Lower leg skin (tissue), 4 donors: ENCODE data around the gene COL13A1. TPM values are rescaled to one million over a fixed set of nuclear protein-coding genes. Genes with fewer than 3 reads are reported as not detected.

Experiments used
- DNase-seq, 2 donors: peaks; one replicate each; pipeline ENCODE4 v3.0.0-alpha.2; 2019; ENCODE audit warnings: low spot score in 2 of 2
- H3K4me3 ChIP-seq: fragments of 200-600 bp; sonication (generic); 2 replicates; pipeline ENCODE4 v1.5.1; 2017; ENCODE audit warnings: mild to moderate bottlenecking, low read depth; ENCODE audit not compliant: poor library complexity, severe bottlenecking
- POLR2A ChIP-seq, 2 donors: fragments of 450-650 bp; IDR thresholded peaks; one replicate each; pipeline ENCODE4 v1.6.1; 2016 to 2017; ENCODE audit warnings: antibody characterized with exemption in 2 of 2, mild to moderate bottlenecking in 1 of 2, moderate library complexity in 1 of 2
- WGBS, 2 donors: methylation state at CpG; one replicate each; pipeline ENCODE4 v1.1.5; 2018; 5-methylcytosine and 5-hydroxymethylcytosine counted together
- intact Hi-C: fragments of 100-400 bp; cut with DNase I; formaldehyde crosslinking; loops from one replicate; pipeline ENCODE4 v1.15.0; 2023; ENCODE audit warnings: low total_unique reads
- total RNA-seq, 4 donors: library from RNA; depleted of rRNA; stranded (reverse); fragments of >200 nt; gene quantifications; one replicate each; pipeline ENCODE4 v1.1.0, GENCODE V29; 2016
- TF ChIP-seq, protein P1 (sequence below), 3 donors: fragments of 450-650 bp; IDR thresholded peaks; one replicate each; pipeline ENCODE4 v1.5.1; 2016; ENCODE audit warnings: antibody characterized with exemption in 3 of 3, mild to moderate bottlenecking in 3 of 3, moderate library complexity in 2 of 3

COL13A1 gene
- total RNA-seq, 4 donors from 2014 or later, result 0.93 to 2.3 (median 1.3) TPM

DNA sequence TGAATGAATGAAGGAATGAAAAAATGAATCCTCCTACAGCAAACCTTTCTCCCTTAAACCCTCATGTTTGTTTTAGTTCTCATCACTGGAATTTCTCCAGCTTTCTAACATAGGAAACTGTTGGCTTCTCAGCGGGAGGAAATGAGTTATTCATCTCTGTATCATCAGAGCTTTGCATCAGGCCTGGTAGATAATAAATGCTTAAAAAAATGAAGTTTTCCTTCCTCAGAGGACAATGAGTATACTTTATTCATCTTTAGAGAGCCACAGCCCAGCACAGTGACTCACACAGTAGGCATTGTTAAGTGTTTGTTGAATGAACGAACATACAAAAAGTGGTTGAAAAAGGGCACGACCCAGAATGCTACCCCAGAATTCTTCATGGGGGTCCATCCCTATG, 62.6 kb downstream of the COL13A1 start:
- intact Hi-C loops, result no loop called here
- 52 to 58% methylated on average over 3 of the region's 3 CpGs for WGBS, 2 donors
- no peak for DNase-seq
- H3K4me3 ChIP-seq, result no peak overlapping the region
- TF ChIP-seq, protein P1, sequence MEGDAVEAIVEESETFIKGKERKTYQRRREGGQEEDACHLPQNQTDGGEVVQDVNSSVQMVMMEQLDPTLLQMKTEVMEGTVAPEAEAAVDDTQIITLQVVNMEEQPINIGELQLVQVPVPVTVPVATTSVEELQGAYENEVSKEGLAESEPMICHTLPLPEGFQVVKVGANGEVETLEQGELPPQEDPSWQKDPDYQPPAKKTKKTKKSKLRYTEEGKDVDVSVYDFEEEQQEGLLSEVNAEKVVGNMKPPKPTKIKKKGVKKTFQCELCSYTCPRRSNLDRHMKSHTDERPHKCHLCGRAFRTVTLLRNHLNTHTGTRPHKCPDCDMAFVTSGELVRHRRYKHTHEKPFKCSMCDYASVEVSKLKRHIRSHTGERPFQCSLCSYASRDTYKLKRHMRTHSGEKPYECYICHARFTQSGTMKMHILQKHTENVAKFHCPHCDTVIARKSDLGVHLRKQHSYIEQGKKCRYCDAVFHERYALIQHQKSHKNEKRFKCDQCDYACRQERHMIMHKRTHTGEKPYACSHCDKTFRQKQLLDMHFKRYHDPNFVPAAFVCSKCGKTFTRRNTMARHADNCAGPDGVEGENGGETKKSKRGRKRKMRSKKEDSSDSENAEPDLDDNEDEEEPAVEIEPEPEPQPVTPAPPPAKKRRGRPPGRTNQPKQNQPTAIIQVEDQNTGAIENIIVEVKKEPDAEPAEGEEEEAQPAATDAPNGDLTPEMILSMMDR (IDR thresholded peaks at IDR 0.05), result no peak
- no peak for TF ChIP-seq POLR2A (IDR thresholded peaks at IDR 0.05)

DNA sequence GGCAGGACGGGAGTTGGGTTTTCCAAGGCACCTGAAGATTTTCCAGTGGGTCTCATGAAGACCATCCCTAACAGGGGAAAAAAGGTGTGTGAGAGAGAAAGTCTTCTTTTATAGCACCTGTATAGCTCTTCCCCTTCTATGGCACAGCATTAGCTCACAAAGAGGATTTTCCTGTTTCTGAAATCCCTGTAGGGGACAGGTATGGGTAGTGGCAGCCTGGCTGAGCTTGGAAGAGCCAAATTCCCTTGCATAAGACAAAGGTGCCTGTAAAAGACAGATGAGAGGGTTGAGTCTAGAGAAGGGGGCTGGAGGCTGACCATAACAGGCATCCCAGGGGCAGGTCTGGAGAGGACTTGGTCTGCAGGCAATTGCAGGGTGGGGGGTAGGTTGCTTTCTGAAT, 63.7 kb downstream of the COL13A1 start:
- DNase-seq, result no peak
- no peak for TF ChIP-seq POLR2A (IDR thresholded peaks at IDR 0.05)
- TF ChIP-seq, protein P1 (IDR thresholded peaks at IDR 0.05), result no peak
- whole genome bisulfite sequencing, 2 donors, result 59 to 69% methylated on average over 1 of the region's 1 CpG
- intact Hi-C loops, result no loop called here
- H3K4me3 ChIP-seq, result no peak overlapping the region

DNA sequence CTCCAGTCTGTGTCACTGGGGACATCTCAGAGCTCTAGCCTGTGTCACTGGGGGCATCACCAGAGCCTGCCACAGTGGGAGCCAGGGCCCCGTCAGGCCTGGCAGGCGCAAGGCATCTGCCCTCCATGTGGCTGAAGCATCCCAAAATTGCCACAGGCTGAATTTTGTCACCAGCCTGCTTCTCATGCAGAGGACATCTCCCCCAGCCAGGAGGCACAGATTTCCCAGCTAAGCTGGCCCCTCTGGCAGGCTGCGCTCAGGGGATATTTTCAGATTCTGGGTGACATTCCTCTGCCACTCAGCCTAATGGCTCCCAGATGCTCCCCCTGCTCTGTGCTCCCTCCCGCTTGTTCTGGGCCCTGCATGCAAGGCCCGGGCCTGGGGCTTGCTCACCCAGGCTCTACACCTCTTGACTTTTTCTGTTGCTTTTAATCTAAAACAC, 64.6 kb downstream of the COL13A1 start:
- H3K4me3 ChIP-seq, result no peak overlapping the region
- DNase-seq, result no peak
- TF ChIP-seq, protein P1 (IDR thresholded peaks at IDR 0.05), result no peak
- no peak for TF ChIP-seq POLR2A (IDR thresholded peaks at IDR 0.05)
- 33 to 49% methylated on average over 3 to 5 of the region's 5 CpGs for WGBS, 2 donors
- intact Hi-C loops, result no loop called here

DNA sequence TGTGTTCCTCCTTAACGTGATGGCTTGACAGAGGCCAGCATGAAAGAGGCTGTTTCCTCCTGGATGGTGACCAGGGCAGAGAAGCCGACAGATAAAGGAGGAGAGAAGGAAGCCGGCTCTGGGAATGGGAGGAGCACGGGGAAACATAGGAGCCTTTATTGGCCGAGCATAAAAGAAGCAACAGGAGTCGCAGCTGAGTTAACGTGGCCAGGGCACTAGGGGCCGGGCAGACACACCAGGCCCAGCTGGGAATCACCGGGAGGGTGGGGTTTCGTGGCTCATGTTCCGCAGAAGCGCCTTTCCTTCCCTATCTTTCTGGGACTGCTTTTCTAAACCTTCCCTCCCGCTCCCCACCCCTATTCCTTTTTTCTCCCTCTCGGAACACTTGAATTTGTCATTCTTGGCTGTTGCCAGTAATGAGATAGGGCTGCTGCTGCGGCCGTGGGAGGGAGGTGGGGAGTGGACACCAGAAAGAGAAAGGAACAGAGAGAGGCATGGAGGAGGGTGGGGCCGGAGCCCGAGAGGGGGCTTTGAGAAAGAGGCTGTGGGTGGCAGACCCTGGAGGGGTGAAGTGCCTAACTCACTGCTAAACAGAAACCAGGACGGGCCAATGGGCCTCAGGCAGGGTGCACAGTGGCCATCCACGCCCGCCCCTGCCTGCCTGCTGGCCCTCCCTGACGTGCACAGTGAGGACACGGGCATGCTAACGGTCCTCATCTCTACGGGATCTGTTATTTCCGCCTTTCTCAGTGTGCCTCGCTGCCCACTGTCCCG, 65.2 kb downstream of the COL13A1 start:
- intact Hi-C loops, result no loop called here
- no peak for TF ChIP-seq POLR2A (IDR thresholded peaks at IDR 0.05)
- TF ChIP-seq, protein P1 (IDR thresholded peaks at IDR 0.05), result no peak
- no peak overlapping the region for H3K4me3 ChIP-seq
- 35% methylated on average over 28 of the region's 28 CpGs for WGBS, 2 donors
- no peak for DNase-seq

DNA sequence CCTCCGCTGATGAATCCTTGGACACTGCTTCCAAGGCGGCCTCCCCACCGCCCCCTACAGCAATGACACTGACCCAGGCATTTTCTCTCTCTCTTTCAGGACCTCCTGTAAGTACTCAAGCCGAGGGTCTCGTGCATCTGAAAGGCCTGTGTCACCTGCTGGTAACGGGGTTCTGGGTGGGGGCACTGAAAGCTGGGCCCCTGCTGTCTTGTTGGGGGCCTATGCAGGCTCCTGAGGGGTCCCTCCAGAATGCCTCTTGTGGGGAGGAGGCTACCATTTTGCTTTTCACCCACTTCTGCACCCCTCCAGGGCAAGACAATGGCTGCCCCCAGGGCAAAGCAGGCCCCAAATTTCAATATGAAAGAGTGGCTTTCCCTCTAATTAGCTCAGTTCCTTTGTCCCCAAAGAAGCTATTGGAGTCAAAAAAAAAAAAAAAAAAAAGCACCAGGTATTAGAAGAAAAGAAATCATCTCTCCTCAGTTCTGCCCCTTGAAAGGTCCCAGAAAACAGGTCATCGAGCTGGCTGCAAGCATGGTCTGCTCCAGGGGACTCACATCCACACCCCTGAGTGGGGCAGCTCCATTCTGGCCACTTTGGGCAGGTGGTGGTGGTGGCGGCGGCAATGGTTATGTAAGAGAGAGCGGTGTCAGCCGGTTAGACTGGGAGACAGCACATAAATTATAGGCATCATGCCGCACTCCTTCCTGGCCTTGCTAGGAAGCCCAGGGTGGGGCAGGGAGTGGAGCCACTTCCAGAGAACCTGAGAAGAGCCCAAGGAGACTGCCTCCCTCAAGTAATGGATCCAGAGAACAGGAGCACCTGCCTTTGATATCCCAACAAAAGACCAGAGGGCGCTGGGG, 66.2 kb downstream of the COL13A1 start:
- no peak for TF ChIP-seq POLR2A (IDR thresholded peaks at IDR 0.05)
- no peak for DNase-seq
- WGBS, 2 donors, result 68 to 80% methylated on average over 13 of the region's 13 CpGs
- H3K4me3 ChIP-seq, result no peak overlapping the region
- intact Hi-C loops, result no loop called here

DNA sequence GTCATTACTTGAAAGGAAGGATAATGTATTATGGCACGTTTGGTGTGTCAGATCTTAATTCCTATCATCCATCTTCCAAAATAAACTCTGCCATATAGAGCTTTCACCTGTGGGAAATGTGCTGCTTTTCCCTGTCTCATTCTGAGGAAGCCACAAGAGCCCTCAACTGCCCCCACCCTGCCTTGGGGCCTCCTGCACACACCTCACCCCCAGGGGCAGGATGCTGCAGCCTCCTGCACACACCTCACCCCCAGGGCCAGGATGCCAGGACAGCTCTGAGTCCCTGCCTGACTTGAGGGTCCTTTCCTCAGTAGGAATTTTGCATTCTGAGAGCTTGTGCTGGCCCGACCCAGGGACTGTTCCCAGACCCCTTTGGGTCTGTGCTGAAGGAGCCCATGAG, 67.1 kb downstream of the COL13A1 start:
- TF ChIP-seq, protein P1 (IDR thresholded peaks at IDR 0.05), result no peak
- no peak for TF ChIP-seq POLR2A (IDR thresholded peaks at IDR 0.05)
- WGBS, 2 donors, result 55 to 64% methylated on average over 2 of the region's 2 CpGs
- no peak for DNase-seq
- intact Hi-C loops, result no loop called here
- H3K4me3 ChIP-seq, result no peak overlapping the region
